Activated CD4-positive, alpha-beta T cell treated with anti-CD3 and anti-CD28 coated beads, Interleukin-2, amount 50 U/mL, for 24 hours (primary cell): ENCODE measurements around the gene DIABLO.
A peak's percentile ranks its signal among the peaks of the same experiment; 100 is the strongest.
"Not testable (repeated sequence)": the region's sequence is repeated elsewhere in the genome, so short reads cannot be mapped to it uniquely, and the experiment has no call there.

Source experiments
- DNase-seq, 2 donors: peaks; one replicate each; pipeline ENCODE4 v3.0.0-alpha.2; 2020; ENCODE audit warnings: low read depth in 1 of 2, low spot score in 1 of 2

The DIABLO gene

DNA sequence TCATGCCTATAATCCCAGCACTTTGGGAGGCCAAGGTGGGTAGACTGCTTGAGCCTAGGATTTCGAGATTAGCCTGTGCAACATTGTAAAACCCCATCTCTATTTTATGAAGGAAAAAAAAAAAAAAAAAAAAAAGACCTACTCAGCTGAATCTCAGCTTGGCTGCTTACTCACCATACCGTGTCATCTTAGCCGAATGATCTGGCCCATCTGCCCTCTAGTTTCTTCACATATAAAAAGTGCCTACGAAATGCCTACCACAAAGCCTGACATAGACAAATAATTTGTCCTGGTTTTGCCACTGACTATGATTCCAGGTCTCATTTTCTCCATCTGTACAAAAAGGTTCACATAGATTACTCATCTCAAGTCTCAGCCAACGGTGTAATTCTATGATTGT, 10.1 kb downstream of the DIABLO start:
- no peak for DNase-seq

DNA sequence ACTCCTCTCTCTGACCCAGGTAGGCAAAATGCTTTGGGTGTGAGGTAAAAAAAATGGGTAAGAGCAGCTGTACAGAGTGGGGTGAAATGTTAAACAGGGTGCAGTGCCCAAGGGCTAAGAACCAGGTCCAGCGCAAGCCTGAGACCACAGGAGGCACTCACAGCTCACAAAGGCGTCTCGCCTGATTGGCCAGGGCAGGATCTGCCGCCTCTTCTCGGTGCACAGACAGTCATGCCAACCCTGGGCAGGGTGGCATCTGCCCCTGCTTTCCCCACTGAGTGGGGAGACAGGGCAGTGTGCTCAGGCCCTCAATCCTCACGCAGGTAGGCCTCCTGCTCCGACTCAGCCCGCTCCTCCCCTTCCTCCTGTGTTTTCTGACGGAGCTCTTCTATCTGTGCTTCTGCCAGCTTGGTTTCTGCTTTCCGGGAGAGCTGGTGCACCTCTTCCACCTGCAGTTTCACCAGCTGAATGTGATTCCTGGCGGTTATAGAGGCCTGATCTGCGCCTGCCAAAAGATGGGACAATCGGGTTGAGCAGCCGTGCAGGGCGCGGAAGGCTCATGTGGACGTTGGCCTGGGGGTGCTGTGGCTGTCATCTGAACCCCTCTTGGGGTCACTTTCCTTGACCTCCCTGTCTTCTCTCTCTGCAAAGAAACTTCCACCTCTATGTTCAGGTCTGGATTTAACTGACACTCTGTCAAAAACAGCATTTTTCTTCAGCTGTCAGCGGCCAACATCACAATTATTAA, 17.6 kb downstream of the DIABLO start:
- DNase-seq: no peak

DNA sequence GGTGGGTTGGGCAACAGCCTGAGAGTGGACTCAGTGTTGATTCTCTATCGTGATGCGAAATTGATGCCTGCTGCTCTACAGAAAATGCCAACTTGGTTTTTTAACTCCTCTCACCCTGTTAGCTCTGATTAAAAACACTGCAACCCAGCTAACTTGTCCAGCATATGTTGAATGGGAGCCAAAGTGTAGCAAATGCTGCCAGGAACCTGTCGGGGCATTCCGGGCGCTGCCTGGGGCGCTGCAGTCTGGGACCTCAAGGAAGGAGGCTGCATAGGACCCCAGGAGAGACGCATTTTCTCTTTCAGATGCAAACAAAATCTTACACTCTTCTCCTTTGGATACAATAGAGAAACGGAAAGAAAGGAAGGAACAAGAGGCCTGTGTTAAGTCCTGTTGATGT, 18.5 kb downstream of the DIABLO start:
- no peak for DNase-seq

DNA sequence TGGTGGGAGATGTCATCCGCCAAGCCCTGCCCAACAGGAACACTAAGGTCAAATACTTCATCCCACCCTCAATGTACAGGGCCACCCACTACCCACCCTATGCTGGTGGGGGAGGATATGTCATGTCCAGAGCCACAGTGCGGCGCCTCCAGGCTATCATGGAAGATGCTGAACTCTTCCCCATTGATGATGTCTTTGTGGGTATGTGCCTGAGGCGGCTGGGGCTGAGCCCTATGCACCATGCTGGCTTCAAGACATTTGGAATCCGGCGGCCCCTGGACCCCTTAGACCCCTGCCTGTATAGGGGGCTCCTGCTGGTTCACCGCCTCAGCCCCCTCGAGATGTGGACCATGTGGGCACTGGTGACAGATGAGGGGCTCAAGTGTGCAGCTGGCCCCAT, 18.9 kb downstream of the DIABLO start:
- DNase-seq: no peak

DNA sequence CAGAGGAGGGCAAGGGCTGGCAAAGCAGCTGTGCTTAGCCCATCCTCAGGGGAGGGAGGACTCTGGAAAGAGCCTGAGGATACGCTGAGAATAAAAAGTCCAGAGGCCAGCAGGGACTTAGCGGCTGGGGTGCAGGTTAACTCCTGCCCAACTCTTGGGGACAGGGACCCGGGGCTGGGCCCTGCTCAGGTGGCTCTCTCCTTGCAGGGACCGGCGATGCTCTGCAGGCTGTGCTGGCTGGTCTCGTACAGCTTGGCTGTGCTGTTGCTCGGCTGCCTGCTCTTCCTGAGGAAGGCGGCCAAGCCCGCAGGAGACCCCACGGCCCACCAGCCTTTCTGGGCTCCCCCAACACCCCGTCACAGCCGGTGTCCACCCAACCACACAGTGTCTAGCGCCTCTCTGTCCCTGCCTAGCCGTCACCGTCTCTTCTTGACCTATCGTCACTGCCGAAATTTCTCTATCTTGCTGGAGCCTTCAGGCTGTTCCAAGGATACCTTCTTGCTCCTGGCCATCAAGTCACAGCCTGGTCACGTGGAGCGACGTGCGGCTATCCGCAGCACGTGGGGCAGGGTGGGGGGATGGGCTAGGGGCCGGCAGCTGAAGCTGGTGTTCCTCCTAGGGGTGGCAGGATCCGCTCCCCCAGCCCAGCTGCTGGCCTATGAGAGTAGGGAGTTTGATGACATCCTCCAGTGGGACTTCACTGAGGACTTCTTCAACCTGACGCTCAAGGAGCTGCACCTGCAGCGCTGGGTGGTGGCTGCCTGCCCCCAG, 19.6 kb downstream of the DIABLO start:
- no peak for DNase-seq

DNA sequence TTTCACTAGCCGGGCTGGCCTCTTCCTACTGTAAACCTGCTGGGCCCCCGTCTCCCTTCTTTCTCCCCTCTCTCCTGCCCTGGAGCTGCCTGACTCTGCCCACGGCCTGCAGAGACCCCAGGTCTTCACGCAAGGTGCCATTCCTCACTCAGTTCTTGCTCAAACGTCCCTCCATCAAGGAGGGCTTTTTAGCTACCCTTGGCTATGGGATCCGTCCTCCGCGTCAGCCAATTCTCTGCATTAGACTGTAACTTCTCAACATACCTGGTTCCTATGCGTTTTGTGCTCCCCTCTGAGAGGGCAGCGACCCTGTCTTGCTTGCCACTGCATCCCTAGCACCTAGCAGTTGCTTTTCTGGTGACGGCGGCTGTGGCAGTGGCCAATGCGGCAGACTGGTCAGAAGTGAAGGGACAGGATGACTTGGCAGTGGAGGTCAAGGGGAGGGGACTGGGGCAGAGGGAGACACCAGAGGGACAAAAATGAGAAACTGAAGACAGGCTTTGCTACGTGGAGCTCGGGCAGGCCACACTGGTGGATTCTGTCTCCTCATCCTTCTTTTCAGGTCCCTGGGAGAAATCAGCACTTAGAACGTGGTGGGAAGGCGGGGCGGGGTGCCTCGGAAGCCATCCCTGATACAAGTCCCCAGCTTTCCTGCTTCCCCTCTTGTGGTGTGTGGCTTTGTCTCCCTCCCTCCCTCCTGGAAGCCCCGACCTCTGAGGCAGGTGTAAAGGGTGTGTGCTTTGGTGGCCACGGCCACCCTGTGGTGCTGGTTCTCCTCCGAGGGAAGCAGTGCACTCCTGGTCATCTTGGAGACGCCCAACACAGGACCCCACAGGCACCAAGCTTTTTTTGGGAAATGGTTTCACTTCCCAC, 20.6 kb downstream of the DIABLO start:
- no peak for DNase-seq

DNA sequence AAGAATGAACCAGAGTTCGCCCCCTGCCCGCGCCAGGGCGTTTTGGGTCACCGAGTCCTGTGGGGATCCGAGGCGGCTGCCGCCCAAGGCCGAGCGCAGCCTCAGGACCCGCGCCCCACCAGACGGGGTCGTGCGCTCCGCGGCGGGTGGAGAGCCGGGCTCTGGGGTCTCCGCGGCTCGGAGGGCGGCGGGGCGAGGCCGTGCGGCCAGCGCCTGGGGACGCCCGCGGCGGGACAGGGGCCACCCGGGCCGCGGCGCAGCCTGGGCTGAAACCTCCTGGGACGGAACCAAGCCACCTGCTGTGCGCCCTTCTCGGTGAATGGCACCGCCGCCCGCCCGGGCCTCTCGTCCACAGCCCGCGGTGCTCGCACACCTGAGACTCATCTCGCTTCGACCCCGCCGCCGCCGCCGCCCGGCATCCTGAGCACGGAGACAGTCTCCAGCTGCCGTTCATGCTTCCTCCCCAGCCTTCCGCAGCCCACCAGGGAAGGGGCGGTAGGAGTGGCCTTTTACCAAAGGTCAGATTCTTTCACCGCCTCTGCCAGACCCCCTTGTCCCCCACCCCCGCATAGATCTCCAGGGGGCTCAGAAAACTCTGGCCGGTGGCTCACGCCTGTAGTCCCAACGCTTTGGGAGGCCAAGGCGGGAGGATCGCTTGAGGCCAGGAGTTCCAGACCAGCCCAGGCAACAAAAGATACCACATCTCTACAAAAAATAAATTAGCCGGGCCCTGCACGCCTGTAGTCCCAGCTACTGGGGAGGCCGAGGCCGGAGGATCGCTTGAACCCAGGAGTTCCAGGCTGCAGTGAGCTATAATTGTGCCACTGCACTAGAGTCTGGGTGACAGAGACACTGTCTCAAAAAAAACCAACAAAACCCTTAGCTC, 21.4 kb downstream of the DIABLO start:
- no peak for DNase-seq

DNA sequence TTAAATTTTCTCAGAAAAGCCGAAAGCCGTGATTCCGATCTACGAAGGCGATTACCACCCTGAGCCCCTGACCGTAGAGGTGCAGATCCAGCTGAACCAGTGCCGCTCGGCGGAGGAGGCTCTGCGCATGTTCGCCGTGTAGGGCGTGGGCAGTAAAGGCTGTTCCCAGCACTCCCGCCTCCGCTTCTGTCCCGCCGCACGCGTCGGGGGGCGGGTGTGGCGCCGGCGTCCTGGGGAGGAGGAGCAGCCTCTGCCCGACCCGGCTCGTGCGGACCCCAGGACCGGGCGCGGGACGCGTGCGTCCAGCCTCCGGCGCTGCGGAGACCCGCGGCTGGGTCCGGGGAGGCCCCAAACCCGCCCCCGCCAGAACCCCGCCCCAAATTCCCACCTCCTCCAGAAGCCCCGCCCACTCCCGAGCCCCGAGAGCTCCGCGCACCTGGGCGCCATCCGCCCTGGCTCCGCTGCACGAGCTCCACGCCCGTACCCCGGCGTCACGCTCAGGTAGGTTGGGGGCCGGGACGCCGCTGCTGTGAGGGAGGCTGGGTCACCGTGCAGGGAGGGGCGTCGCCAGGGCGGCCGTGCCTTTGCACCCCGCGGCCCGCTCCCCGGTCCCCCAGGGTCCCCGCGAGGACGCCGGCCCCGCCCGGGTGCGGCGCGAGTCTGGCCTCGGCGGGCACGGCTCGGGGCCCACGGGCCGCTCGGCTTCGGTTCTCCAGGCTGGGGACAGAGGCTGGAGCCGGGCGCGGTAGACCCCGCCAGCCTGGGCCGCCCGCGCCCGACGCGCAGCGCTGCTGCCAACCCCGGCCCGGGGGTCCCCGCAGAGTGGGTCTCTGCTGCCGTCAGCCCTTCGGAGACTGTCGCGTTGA, 22.3 kb downstream of the DIABLO start, which contains the start of gene B3GNT4:
Gene B3GNT4 (plus strand): TSS at position 409 of the 866 bp plus-strand sequence. CDS start 910 bp downstream, outside the sequence.
- DNase-seq: peak; percentile 36 to 42

DNA sequence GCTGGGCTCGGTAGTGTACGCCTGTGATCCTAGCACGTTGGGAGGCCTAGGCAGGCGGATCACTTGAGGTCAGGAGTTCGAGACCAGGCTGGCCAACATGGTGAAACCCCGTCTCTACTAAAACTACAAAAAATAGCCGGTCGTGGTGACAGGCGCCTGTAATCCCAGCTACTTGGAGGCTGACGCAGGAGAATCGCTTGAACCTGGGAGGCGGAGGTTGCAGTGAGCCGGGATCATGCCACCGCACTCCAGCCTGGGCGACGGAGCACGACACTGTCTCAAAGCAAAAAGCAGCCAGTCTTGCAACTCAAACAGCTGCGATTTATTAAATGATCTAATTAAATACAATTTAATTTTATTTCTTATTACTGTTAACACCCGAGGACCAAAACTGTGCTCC, 23.0 kb downstream of the DIABLO start:
- not testable (repeated sequence) for DNase-seq

DNA sequence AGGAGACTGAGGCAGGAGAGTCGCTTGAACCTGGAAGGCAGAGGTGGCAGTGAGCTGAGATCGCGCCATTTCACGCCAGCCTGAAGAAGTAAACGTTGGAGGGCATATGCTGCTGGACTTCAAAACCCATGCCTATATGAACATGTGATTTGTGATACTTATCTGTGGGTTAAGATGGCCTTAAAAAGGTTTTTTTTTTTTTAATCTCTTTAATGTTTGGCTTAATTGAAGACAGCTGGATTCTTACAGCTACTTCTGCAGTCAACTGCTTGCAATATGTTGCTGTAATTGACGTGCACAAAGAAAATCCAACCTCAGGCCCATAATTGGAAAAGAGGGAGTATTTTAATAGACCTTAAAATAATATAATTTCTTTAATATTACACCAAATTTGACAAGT, 23.8 kb downstream of the DIABLO start:
- no peak for DNase-seq

DNA sequence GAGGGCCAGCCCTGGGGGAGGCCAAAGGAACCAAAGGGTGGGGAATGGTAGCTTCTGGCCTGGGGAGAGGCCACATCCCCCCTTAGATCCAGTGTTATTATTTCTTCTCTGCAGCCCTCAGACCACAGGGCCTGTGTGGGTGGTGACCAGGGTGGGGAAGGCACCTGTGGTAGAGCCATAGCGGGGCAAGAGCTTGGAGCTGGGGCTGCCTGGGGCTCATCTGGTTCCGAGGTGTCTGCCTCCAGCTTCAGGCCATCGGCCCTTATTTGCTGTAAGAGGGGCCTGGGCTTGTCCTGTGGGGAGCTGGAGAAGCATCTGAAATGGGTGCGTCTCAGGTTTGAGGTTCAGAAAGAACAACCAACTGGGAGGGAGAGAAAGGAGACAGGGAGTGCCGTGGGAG, 24.5 kb downstream of the DIABLO start:
- no peak for DNase-seq

DNA sequence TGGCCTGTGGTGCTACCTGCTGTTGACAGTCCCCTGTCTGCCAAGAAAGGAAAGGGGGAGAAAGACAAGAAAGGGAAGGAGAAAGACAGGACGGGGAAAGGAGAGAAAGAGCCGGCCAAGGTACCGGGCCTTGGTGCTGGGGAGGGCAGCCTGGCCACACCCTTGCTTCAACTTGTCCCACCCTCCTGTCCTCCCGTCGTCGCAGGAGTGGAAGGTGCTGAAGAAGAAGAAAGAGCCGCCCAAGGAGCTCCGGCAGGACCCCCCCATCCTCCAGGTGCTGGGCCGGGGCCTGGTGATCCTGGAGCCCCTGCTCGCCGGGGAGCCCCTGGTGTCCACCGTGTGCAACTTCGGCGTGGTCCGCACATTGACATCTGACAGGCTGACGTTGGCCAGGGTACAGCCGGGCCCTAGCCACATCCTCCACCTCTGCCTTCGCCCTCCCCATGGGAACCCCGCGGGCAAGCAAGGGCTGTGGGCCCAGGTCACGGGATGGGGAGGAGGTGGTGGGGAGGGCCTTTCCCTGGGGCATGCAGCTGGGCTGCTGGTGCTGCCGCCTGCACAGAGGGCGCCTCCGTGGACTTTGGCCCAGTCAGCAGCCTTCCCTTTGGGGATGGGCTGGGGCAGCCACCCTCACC, 25.2 kb downstream of the DIABLO start:
- DNase-seq: no peak

DNA sequence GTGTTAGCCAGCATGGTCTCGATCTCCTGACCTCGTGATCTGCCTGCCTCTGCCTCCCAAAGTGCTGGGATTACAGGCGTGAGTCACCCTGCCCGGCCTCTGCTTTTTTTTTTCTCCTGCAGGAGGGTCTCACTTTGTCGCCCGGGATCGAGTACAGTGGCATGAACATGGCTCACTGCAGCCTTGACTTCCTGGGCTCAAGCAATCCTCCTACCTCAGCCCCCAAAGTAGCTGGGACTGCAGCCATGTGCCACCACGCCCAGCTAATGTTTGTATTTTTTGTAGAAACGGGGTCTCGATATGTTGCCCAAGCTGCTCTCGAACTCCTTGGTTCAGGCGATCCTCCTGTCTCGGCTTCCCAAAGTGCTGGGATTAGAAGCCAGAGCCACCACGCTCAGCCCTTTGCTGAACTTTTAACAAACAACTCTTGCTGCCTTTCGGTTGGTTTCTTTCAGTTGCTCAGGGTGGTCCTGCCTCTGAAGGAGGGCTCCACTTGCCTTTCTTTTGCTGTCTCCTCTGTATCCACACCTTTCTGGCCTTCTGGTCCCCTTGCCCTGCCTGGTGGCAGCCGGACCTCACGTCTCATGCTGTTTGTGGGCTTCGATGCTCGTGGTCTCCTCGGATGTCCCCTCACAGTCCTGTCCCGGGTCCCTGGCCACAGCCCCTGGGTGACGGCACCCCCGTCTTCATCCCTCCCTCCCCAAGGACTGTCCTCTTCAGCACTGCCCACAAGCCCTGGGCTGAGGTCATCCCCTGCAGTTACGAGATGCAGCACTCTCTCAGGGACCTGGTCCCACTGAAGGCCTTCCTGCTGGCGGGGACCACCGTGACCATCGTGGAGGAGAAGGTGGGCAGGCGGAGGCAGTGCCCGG, 26.1 kb downstream of the DIABLO start:
- no peak for DNase-seq

DNA sequence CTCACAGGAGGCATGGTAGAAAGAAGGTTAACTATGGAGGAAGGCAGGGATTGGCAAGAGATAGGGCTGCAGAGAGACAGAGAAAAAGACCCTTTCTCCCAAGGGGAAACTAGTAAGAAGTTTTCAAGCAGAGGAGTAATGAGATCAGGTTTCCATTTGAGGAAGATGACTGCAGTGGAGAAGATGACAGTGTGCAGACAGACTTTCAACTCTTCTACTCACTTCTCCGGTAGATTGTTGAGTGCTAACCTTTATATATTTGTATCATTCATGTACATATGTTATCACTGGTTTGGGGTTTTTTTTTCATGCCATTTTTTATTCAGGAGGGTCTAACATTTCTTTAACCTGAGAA, 28.3 kb downstream of the DIABLO start:
- DNase-seq: no peak

DNA sequence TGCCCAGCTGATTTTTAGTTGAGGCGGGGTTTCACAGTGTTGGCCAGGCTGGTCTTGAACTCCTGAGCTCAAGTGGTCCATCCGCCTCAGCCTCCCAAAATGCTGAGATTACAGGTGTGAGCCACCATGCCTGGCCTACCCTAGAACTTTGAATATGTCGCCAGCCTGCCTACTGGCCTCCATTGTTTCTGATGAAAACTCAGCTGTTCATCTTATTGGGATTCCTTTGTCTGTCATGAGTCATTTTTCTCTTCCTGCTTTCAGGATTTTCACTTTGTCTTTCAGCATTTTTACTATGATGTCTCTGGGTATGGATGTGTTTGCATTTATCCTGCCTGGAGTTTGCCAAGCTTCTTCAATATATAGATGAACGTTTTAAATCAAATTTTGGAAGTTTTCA, 30.4 kb downstream of the DIABLO start:
- DNase-seq: no peak

DNA sequence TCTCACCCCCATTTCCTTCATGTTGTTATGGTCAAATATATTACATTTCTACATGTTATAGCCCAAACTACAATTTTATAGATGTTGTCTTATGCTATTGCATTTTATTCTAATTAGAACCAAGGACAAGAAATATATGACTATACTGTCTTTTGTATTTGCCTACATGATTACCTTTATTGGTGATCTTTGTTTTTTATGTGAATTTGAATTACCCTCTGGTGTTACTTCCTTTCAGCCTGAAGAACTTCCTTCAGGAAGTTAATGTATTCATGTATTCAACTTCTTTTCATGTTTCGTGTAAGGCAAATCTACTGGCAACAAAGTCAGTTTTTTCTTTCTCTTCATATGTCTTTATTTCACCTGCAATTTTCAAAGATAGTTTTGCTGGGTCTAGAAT, 31.0 kb downstream of the DIABLO start:
- DNase-seq: no peak

DNA sequence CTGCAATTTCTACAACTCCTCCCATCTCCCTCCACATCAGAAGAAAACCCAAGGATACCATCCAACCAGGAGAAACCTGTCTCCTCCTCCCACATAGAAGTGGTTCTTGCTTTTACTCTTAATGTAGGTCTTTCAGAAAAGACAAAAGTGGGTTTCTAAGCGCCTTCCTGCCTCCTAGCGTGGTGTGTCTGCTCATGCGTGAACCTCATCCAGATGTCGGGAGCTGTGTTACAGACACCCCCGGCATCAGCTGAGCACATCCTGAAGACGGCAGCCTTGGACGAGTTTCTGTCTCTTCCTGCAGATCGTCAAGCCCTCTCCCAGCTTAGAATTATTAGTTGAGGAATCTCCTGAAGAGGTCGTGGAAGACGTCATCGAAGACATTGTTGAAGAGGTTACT, 33.4 kb downstream of the DIABLO start:
- no peak for DNase-seq
